Endothelial cell of hepatic sinusoid (primary cell): Measurements from ENCODE around the gene SCAMP1.
"Not testable (repeated sequence)": the region's sequence is repeated elsewhere in the genome, so short reads cannot be mapped to it uniquely, and the experiment has no call there.

Experiments
- in situ Hi-C: cut with HindIII; loops from 2 replicates; pipeline ENCODE4 v1.10.0; 2017; ENCODE audit warnings: low sequenced_read_pairs

The SCAMP1 gene

GRCh38 chr5:78359831-78360673 lies at the start of gene SCAMP1:
Gene SCAMP1, plus strand, starts transcription at chr5:78360617. Its CDS starts 55 bp downstream, at chr5:78360672.
- in situ Hi-C loops: no loop called here

GRCh38 chr5:78317515-78317914 lies 42.9 kb upstream of the SCAMP1 start:
- in situ Hi-C loops: no loop called here

- in situ Hi-C loops: no loop called here
Measured at GRCh38 chr5:78318337-78318736, 42.1 kb upstream of the SCAMP1 start.

- in situ Hi-C loops: no loop called here
Measured at GRCh38 chr5:78320401-78320800, 40.0 kb upstream of the SCAMP1 start.

- in situ Hi-C loops: no loop called here
Measured at GRCh38 chr5:78323241-78323640, 37.2 kb upstream of the SCAMP1 start.

GRCh38 chr5:78326930-78327329 lies 33.5 kb upstream of the SCAMP1 start:
- in situ Hi-C loops: no loop called here

- in situ Hi-C loops: no loop called here
Measured at GRCh38 chr5:78327761-78328510, 32.5 kb upstream of the SCAMP1 start.

- in situ Hi-C loops: no loop called here
Measured at GRCh38 chr5:78328585-78329173, 31.7 kb upstream of the SCAMP1 start.

- in situ Hi-C loops: no loop called here
Measured at GRCh38 chr5:78331523-78332080, 28.8 kb upstream of the SCAMP1 start.

- in situ Hi-C loops: no loop called here
Measured at GRCh38 chr5:78334811-78335210, 25.6 kb upstream of the SCAMP1 start.

GRCh38 chr5:78335976-78336375 lies 24.4 kb upstream of the SCAMP1 start:
- in situ Hi-C loops: no loop called here

- in situ Hi-C loops: no loop called here
Measured at GRCh38 chr5:78336698-78337097, 23.7 kb upstream of the SCAMP1 start.

- in situ Hi-C loops: no loop called here
Measured at GRCh38 chr5:78339617-78340436, 20.6 kb upstream of the SCAMP1 start.

GRCh38 chr5:78341440-78341839 lies 19.0 kb upstream of the SCAMP1 start:
- in situ Hi-C loops: no loop called here

GRCh38 chr5:78345485-78345884 lies 14.9 kb upstream of the SCAMP1 start:
- in situ Hi-C loops: no loop called here

- in situ Hi-C loops: no loop called here
Measured at GRCh38 chr5:78353520-78353919, 6.9 kb upstream of the SCAMP1 start.

GRCh38 chr5:78354066-78354670 lies 6.2 kb upstream of the SCAMP1 start:
- in situ Hi-C loops: no loop called here

- in situ Hi-C loops: no loop called here
Measured at GRCh38 chr5:78355561-78355960, 4.9 kb upstream of the SCAMP1 start.

GRCh38 chr5:78359455-78359830 lies 974 bp upstream of the SCAMP1 start:
- in situ Hi-C loops: not testable (repeated sequence)

- in situ Hi-C loops: no loop called here
Measured at GRCh38 chr5:78360674-78360923, 182 bp downstream of the SCAMP1 start.
